Measurements from ENCODE around the gene TEX26. TPM values are rescaled to one million over a fixed set of nuclear protein-coding genes. Genes with fewer than 3 reads are reported as not detected.
"Not testable (repeated sequence)": the region's sequence is repeated elsewhere in the genome, so short reads cannot be mapped to it uniquely, and the experiment has no call there.

The TEX26 gene
- total and polyA plus RNA-seq, 10 of the 15 experiments (the other 5 are each of a cell fraction or from before 2014, with no cell fraction given) = not detected

GRCh38 chr13:30925429-30925828 is 7.0 kb upstream of the TEX26 start (continued):
- TF ChIP-seq, protein P1, sequence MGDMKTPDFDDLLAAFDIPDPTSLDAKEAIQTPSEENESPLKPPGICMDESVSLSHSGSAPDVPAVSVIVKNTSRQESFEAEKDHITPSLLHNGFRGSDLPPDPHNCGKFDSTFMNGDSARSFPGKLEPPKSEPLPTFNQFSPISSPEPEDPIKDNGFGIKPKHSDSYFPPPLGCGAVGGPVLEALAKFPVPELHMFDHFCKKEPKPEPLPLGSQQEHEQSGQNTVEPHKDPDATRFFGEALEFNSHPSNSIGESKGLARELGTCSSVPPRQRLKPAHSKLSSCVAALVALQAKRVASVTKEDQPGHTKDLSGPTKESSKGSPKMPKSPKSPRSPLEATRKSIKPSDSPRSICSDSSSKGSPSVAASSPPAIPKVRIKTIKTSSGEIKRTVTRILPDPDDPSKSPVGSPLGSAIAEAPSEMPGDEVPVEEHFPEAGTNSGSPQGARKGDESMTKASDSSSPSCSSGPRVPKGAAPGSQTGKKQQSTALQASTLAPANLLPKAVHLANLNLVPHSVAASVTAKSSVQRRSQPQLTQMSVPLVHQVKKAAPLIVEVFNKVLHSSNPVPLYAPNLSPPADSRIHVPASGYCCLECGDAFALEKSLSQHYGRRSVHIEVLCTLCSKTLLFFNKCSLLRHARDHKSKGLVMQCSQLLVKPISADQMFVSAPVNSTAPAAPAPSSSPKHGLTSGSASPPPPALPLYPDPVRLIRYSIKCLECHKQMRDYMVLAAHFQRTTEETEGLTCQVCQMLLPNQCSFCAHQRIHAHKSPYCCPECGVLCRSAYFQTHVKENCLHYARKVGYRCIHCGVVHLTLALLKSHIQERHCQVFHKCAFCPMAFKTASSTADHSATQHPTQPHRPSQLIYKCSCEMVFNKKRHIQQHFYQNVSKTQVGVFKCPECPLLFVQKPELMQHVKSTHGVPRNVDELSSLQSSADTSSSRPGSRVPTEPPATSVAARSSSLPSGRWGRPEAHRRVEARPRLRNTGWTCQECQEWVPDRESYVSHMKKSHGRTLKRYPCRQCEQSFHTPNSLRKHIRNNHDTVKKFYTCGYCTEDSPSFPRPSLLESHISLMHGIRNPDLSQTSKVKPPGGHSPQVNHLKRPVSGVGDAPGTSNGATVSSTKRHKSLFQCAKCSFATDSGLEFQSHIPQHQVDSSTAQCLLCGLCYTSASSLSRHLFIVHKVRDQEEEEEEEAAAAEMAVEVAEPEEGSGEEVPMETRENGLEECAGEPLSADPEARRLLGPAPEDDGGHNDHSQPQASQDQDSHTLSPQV (IDR thresholded peaks at IDR 0.05) = no peak
- TF ChIP-seq, protein P2, sequence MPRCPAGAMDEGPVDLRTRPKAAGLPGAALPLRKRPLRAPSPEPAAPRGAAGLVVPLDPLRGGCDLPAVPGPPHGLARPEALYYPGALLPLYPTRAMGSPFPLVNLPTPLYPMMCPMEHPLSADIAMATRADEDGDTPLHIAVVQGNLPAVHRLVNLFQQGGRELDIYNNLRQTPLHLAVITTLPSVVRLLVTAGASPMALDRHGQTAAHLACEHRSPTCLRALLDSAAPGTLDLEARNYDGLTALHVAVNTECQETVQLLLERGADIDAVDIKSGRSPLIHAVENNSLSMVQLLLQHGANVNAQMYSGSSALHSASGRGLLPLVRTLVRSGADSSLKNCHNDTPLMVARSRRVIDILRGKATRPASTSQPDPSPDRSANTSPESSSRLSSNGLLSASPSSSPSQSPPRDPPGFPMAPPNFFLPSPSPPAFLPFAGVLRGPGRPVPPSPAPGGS (IDR thresholded peaks at IDR 0.05; ENCODE audit: borderline replicate concordance, insufficient read depth, low read depth, low read length, poor library complexity, severe bottlenecking) = no peak
- no peak for TF ChIP-seq SREBF2 (IDR thresholded peaks at IDR 0.05; ENCODE audit: low read length)

DNA sequence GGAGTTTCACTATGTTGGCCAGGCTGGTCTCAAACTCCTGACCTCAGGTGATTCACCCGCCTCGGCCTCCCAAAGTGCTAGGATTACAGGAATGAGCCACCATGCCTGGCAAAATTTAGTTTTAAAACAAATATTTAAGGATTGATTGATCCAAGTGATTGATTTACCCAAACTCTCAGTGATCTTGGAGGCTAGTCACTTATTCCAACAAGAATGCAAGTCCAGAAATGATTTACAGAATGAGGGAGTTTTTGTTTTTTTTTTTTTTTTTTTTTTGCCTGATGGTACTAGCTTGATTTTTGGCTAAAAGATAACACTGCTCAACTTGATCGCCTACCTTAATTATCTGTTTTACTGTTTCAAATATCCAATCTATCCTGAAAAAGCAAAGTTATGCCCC is 5.7 kb upstream of the TEX26 start:
- WGBS (ENCODE audit: insufficient coverage, insufficient replicate concordance, low lambda C conversion rate, missing lambda C conversion rate) = 95% methylated on average over 3 of the region's 3 CpGs
- no peaks in the 10 kb centered on the region for H3K4me1 ChIP-seq (ENCODE audit: control insufficient read depth, insufficient read depth, low read length)
- RAD21 ChIA-PET (ENCODE audit: unreplicated experiment) = no interaction called here
- no peak for ATAC-seq
- no peak overlapping the region for H3K4me2 ChIP-seq (ENCODE audit: control insufficient read depth, insufficient read depth)
- intact Hi-C loops (cut with micrococcal nuclease; ENCODE audit: unreplicated experiment) (no loop called here), in situ Hi-C loops (cut with MboI) (no loop called here)
- POLR2A ChIA-PET = no interaction called here
- no peak for TF ChIP-seq JUNB (IDR thresholded peaks at IDR 0.05)
- SMC1A ChIA-PET (ENCODE audit: uncharacterized antibody, unreplicated experiment) = no interaction called here
- H3K9ac ChIP-seq (ENCODE audit: control insufficient read depth, insufficient read depth, low read length) = no peak overlapping the region
- CTCF ChIA-PET = no interaction called here
- no peaks in the 10 kb centered on the region; a peak in 1 of 4 replicates for H3K27me3 ChIP-seq (replicated peaks in 1 of 2; ENCODE audit: control insufficient read depth in 2 of 2, insufficient read depth in 2 of 2, low read length in 1 of 2)
- H4K20me1 ChIP-seq (ENCODE audit: control insufficient read depth, insufficient read depth) = no peaks in the 10 kb centered on the region
- H3K27ac ChIP-seq (ENCODE audit: control insufficient read depth, insufficient read depth) = no peak overlapping the region
- no peak overlapping the region for H3K4me3 ChIP-seq
- no peak for DNase-seq (ENCODE audit: low read depth, low spot score)
- no peak overlapping the region for H2AFZ ChIP-seq (ENCODE audit: control insufficient read depth, low read depth, low read length)
- no peaks in the 10 kb centered on the region for H3K36me3 ChIP-seq (ENCODE audit: control insufficient read depth in 2 of 2, insufficient read depth in 2 of 2, low read length in 1 of 2)
- no peaks in the 10 kb centered on the region for H3K9me3 ChIP-seq (replicated peaks; ENCODE audit: control insufficient read depth, insufficient read depth, low read length)
- BruUV-seq (replicated peaks) = no TSS peak
- no peak for FAIRE-seq
- no peaks in the 10 kb centered on the region for H3K79me2 ChIP-seq (ENCODE audit: control insufficient read depth, insufficient read depth, low read length)

DNA sequence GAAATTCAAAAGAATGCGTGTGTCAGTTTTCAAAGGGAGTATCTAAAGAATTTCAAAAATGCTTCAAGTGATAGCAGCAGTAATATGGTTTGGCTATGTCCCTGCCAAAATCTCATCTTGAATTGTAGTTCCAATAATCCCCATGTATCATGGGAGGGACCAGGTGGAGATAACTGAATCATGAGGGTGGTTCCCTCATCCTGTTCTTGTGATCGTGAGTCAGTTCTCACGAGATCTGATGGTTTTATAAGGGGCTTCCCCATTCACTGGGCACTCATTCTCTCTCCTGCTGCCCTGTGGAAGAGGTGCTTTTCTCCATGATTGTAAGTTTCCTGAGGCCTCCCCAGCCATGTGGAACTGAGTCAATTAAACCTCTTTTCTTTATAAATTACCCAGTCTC is 5.3 kb upstream of the TEX26 start:
- H4K20me1 ChIP-seq (ENCODE audit: control insufficient read depth, insufficient read depth); SMC1A ChIA-PET (ENCODE audit: uncharacterized antibody, unreplicated experiment); H3K9me3 ChIP-seq (replicated peaks; ENCODE audit: control insufficient read depth, insufficient read depth, low read length); H3K36me3 ChIP-seq (ENCODE audit: control insufficient read depth in 2 of 2, insufficient read depth in 2 of 2, low read length in 1 of 2); FAIRE-seq; H3K27me3 ChIP-seq (replicated peaks in 1 of 2; ENCODE audit: control insufficient read depth in 2 of 2, insufficient read depth in 2 of 2, low read length in 1 of 2); intact Hi-C loops (cut with micrococcal nuclease; ENCODE audit: unreplicated experiment); H3K4me3 ChIP-seq; H3K79me2 ChIP-seq (ENCODE audit: control insufficient read depth, insufficient read depth, low read length); CTCF ChIA-PET; POLR2A ChIA-PET; H3K27ac ChIP-seq (ENCODE audit: control insufficient read depth, insufficient read depth); DNase-seq (ENCODE audit: low read depth, low spot score); H3K9ac ChIP-seq (ENCODE audit: control insufficient read depth, insufficient read depth, low read length); H2AFZ ChIP-seq (ENCODE audit: control insufficient read depth, low read depth, low read length); H3K4me1 ChIP-seq (ENCODE audit: control insufficient read depth, insufficient read depth, low read length); RAD21 ChIA-PET (ENCODE audit: unreplicated experiment); ATAC-seq; in situ Hi-C loops (cut with MboI); BruUV-seq (replicated peaks); H3K4me2 ChIP-seq (ENCODE audit: control insufficient read depth, insufficient read depth): not testable (repeated sequence)
- WGBS (ENCODE audit: insufficient coverage, insufficient replicate concordance, low lambda C conversion rate, missing lambda C conversion rate) = 26% methylated on average over 3 of the region's 3 CpGs

Measured in GM12878 (cell line).